Fibroblast of skin of scalp (primary cell): Measurements from ENCODE around the gene RUSC1.
"Not testable (repeated sequence)": the region's sequence is repeated elsewhere in the genome, so short reads cannot be mapped to it uniquely, and the experiment has no call there.

ENCODE experiments used
- DNase-seq: peaks from one replicate; pipeline ENCODE4 v3.0.0-alpha.2; 2013

Gene RUSC1

GRCh38 chr1:155324037-155324716 is 3.5 kb downstream of the RUSC1 start:
- peak; percentile 96 for DNase-seq

- DNase-seq: peak; percentile 47
Measured at GRCh38 chr1:155324717-155325602, 4.3 kb downstream of the RUSC1 start.

- DNase-seq: no peak
Measured at GRCh38 chr1:155325603-155325893, 4.9 kb downstream of the RUSC1 start.

GRCh38 chr1:155326020-155326526 is 5.4 kb downstream of the RUSC1 start:
- no peak for DNase-seq

- no peak for DNase-seq
Measured at GRCh38 chr1:155326631-155327037, 5.9 kb downstream of the RUSC1 start.

GRCh38 chr1:155327981-155328380 is 7.3 kb downstream of the RUSC1 start:
- no peak for DNase-seq

GRCh38 chr1:155328856-155329255 is 8.2 kb downstream of the RUSC1 start:
- DNase-seq: not testable (repeated sequence)

- no peak for DNase-seq
Measured at GRCh38 chr1:155329980-155330598, 9.4 kb downstream of the RUSC1 start.

GRCh38 chr1:155334962-155335361 is 14.3 kb downstream of the RUSC1 start:
- no peak for DNase-seq

- no peak for DNase-seq
Measured at GRCh38 chr1:155339515-155340097, 18.9 kb downstream of the RUSC1 start.

- no peak for DNase-seq
Measured at GRCh38 chr1:155342842-155343241, 22.1 kb downstream of the RUSC1 start.

- DNase-seq: no peak
Measured at GRCh38 chr1:155352631-155353030, 31.9 kb downstream of the RUSC1 start.

- no peak for DNase-seq
Measured at GRCh38 chr1:155360051-155360450, 39.4 kb downstream of the RUSC1 start.

GRCh38 chr1:155379180-155379579 is 58.5 kb downstream of the RUSC1 start:
- DNase-seq: peak; percentile 18

GRCh38 chr1:155379631-155380090 is 59.0 kb downstream of the RUSC1 start:
- DNase-seq: peak; percentile 81
